ENCODE measurements around the gene MRPL41. TPM values are rescaled to one million over a fixed set of nuclear protein-coding genes. Genes with fewer than 3 reads are reported as not detected.
"Not testable (repeated sequence)": the region's sequence is repeated elsewhere in the genome, so short reads cannot be mapped to it uniquely, and the experiment has no call there.

MRPL41 gene
- total and polyA plus RNA-seq, 4 donors, result 25.8 to 86.6 (median 41.7) TPM

- DNase-seq; ATAC-seq (ENCODE audit: low FRiP score); intact Hi-C loops (cut with DNase I); H3K9me3 ChIP-seq (ENCODE audit: control insufficient read depth, low read length); H3K36me3 ChIP-seq (ENCODE audit: control insufficient read depth in 1 of 2, insufficient read depth in 2 of 2, low read length in 1 of 2); H3K27ac ChIP-seq (ENCODE audit: low read depth in 1 of 2, low read length in 2 of 2); H3K27me3 ChIP-seq (ENCODE audit: control insufficient read depth in 1 of 2, insufficient read depth in 2 of 2, low read length in 1 of 2); H3K4me3 ChIP-seq (ENCODE audit: low read length in 2 of 2); H3K4me1 ChIP-seq (ENCODE audit: control insufficient read depth in 1 of 2, insufficient read depth in 2 of 2, low read length in 2 of 2): not testable (repeated sequence)
- 88% methylated on average over 10 of the region's 10 CpGs for WGBS, 2 donors
These were observed 18.7 kb upstream of the MRPL41 start for GRCh38 chr9:137532891-137533468.

- DNase-seq, result no peak
- H3K36me3 ChIP-seq (ENCODE audit: control insufficient read depth in 1 of 2, insufficient read depth in 2 of 2, low read length in 1 of 2), result no peaks in the 10 kb centered on the region
- H3K27ac ChIP-seq (ENCODE audit: low read depth in 1 of 2, low read length in 2 of 2), result no peak overlapping the region
- intact Hi-C loops (cut with DNase I), result no loop called here
- H3K4me3 ChIP-seq (ENCODE audit: low read length in 2 of 2), result no peak overlapping the region
- ATAC-seq (ENCODE audit: low FRiP score), result peak; percentile 50
- no peaks in the 10 kb centered on the region for H3K27me3 ChIP-seq (ENCODE audit: control insufficient read depth in 1 of 2, insufficient read depth in 2 of 2, low read length in 1 of 2)
- peaks cover 0 to 2% of the 10 kb centered on the region in 2 donors for H3K4me1 ChIP-seq (ENCODE audit: control insufficient read depth in 1 of 2, insufficient read depth in 2 of 2, low read length in 2 of 2)
- no peaks in the 10 kb centered on the region for H3K9me3 ChIP-seq (ENCODE audit: control insufficient read depth, low read length)
- WGBS, 2 donors, result 48 to 51% methylated on average over 19 of the region's 19 CpGs
These were observed 17.2 kb upstream of the MRPL41 start for GRCh38 chr9:137534256-137535119.

- Histone ChIP-seq H3K4me1 (ENCODE audit: control insufficient read depth in 1 of 2, insufficient read depth in 2 of 2, low read length in 2 of 2) (peaks cover 0 to 2% of the 10 kb centered on the region in 2 donors), H3K27me3 (ENCODE audit: control insufficient read depth in 1 of 2, insufficient read depth in 2 of 2, low read length in 1 of 2) (no peaks in the 10 kb centered on the region), H3K36me3 (ENCODE audit: control insufficient read depth in 1 of 2, insufficient read depth in 2 of 2, low read length in 1 of 2) (no peaks in the 10 kb centered on the region), H3K27ac (ENCODE audit: low read depth in 1 of 2, low read length in 2 of 2) (no peak overlapping the region), H3K4me3 (ENCODE audit: low read length in 2 of 2) (no peak overlapping the region), H3K9me3 (ENCODE audit: control insufficient read depth, low read length) (no peaks in the 10 kb centered on the region)
- intact Hi-C loops (cut with DNase I), result no loop called here
- ATAC-seq (ENCODE audit: low FRiP score), result no peak
- DNase-seq, result no peak
These were observed 16.6 kb upstream of the MRPL41 start for GRCh38 chr9:137535120-137535428.

GRCh38 chr9:137536594-137537131, 15.0 kb upstream of the MRPL41 start:
- H3K27me3 ChIP-seq (ENCODE audit: control insufficient read depth in 1 of 2, insufficient read depth in 2 of 2, low read length in 1 of 2); ATAC-seq (ENCODE audit: low FRiP score); intact Hi-C loops (cut with DNase I); H3K9me3 ChIP-seq (ENCODE audit: control insufficient read depth, low read length); H3K36me3 ChIP-seq (ENCODE audit: control insufficient read depth in 1 of 2, insufficient read depth in 2 of 2, low read length in 1 of 2); H3K27ac ChIP-seq (ENCODE audit: low read depth in 1 of 2, low read length in 2 of 2); DNase-seq; H3K4me1 ChIP-seq (ENCODE audit: control insufficient read depth in 1 of 2, insufficient read depth in 2 of 2, low read length in 2 of 2); H3K4me3 ChIP-seq (ENCODE audit: low read length in 2 of 2): not testable (repeated sequence)
- WGBS, 2 donors, result 82 to 86% methylated on average over 16 of the region's 16 CpGs

- Histone ChIP-seq H3K36me3 (ENCODE audit: control insufficient read depth in 1 of 2, insufficient read depth in 2 of 2, low read length in 1 of 2) (no peaks in the 10 kb centered on the region), H3K4me1 (ENCODE audit: control insufficient read depth in 1 of 2, insufficient read depth in 2 of 2, low read length in 2 of 2) (peaks cover 0 to 2% of the 10 kb centered on the region in 2 donors), H3K27ac (ENCODE audit: low read depth in 1 of 2, low read length in 2 of 2) (no peak overlapping the region), H3K4me3 (ENCODE audit: low read length in 2 of 2) (no peak overlapping the region), H3K27me3 (ENCODE audit: control insufficient read depth in 1 of 2, insufficient read depth in 2 of 2, low read length in 1 of 2) (no peaks in the 10 kb centered on the region), H3K9me3 (ENCODE audit: control insufficient read depth, low read length) (no peaks in the 10 kb centered on the region)
- WGBS, 2 donors, result 96 to 97% methylated on average over 16 of the region's 16 CpGs
- DNase-seq (peak in 1 of 2 donors; percentile 41), ATAC-seq (ENCODE audit: low FRiP score) (no peak)
- intact Hi-C loops (cut with DNase I), result no loop called here
These were observed 13.6 kb upstream of the MRPL41 start for GRCh38 chr9:137538058-137538457.

- DNase-seq, result peak in 1 of 2 donors; percentile 20
- no peak for ATAC-seq (ENCODE audit: low FRiP score)
These were observed 11.1 kb upstream of the MRPL41 start for GRCh38 chr9:137540536-137540935.

GRCh38 chr9:137542486-137542885, 9.2 kb upstream of the MRPL41 start:
- no peaks in the 10 kb centered on the region for H3K4me1 ChIP-seq (ENCODE audit: control insufficient read depth in 1 of 2, insufficient read depth in 2 of 2, low read length in 2 of 2)
- ATAC-seq (ENCODE audit: low FRiP score) (no peak), DNase-seq (peak in 1 of 2 donors; percentile 43)
- intact Hi-C loops (cut with DNase I), result no loop called here
- WGBS, 2 donors, result 94% methylated on average over 20 of the region's 20 CpGs
- no peaks in the 10 kb centered on the region for H3K36me3 ChIP-seq (ENCODE audit: control insufficient read depth in 1 of 2, insufficient read depth in 2 of 2, low read length in 1 of 2)
- H3K9me3 ChIP-seq (ENCODE audit: control insufficient read depth, low read length), result no peaks in the 10 kb centered on the region
- H3K27me3 ChIP-seq (ENCODE audit: control insufficient read depth in 1 of 2, insufficient read depth in 2 of 2, low read length in 1 of 2), result no peaks in the 10 kb centered on the region
- no peak overlapping the region for H3K4me3 ChIP-seq (ENCODE audit: low read length in 2 of 2)
- no peak overlapping the region for H3K27ac ChIP-seq (ENCODE audit: low read depth in 1 of 2, low read length in 2 of 2)

More at GRCh38 chr9:137540536-137540935, 11.1 kb upstream of the MRPL41 start:
- intact Hi-C loops (cut with DNase I), result no loop called here
- WGBS, 2 donors, result 90 to 92% methylated on average over 18 of the region's 18 CpGs
- no peak overlapping the region for H3K27ac ChIP-seq (ENCODE audit: low read depth in 1 of 2, low read length in 2 of 2)
- no peaks in the 10 kb centered on the region for H3K27me3 ChIP-seq (ENCODE audit: control insufficient read depth in 1 of 2, insufficient read depth in 2 of 2, low read length in 1 of 2)
- no peaks in the 10 kb centered on the region for H3K4me1 ChIP-seq (ENCODE audit: control insufficient read depth in 1 of 2, insufficient read depth in 2 of 2, low read length in 2 of 2)
- no peaks in the 10 kb centered on the region for H3K9me3 ChIP-seq (ENCODE audit: control insufficient read depth, low read length)
- H3K4me3 ChIP-seq (ENCODE audit: low read length in 2 of 2), result no peak overlapping the region
- no peaks in the 10 kb centered on the region for H3K36me3 ChIP-seq (ENCODE audit: control insufficient read depth in 1 of 2, insufficient read depth in 2 of 2, low read length in 1 of 2)

GRCh38 chr9:137543237-137543963, 8.3 kb upstream of the MRPL41 start:
- no peak for ATAC-seq (ENCODE audit: low FRiP score)
- 93 to 95% methylated on average over 25 of the region's 25 CpGs for WGBS, 2 donors
- intact Hi-C loops (cut with DNase I), result no loop called here

More at GRCh38 chr9:137543237-137543963, 8.3 kb upstream of the MRPL41 start:
- no peak overlapping the region for H3K27ac ChIP-seq (ENCODE audit: low read depth in 1 of 2, low read length in 2 of 2)
- H3K36me3 ChIP-seq (ENCODE audit: control insufficient read depth in 1 of 2, insufficient read depth in 2 of 2, low read length in 1 of 2), result no peaks in the 10 kb centered on the region
- H3K9me3 ChIP-seq (ENCODE audit: control insufficient read depth, low read length), result no peaks in the 10 kb centered on the region
- H3K4me1 ChIP-seq (ENCODE audit: control insufficient read depth in 1 of 2, insufficient read depth in 2 of 2, low read length in 2 of 2), result no peaks in the 10 kb centered on the region
- H3K27me3 ChIP-seq (ENCODE audit: control insufficient read depth in 1 of 2, insufficient read depth in 2 of 2, low read length in 1 of 2), result no peaks in the 10 kb centered on the region
- no peak overlapping the region for H3K4me3 ChIP-seq (ENCODE audit: low read length in 2 of 2)
- peak in 1 of 2 donors; percentile 25 for DNase-seq

Data from aorta (tissue), 5 donors.